Lung (tissue), 12 donors: ENCODE measurements around the gene JAML. TPM values are rescaled to one million over a fixed set of nuclear protein-coding genes. Genes with fewer than 3 reads are reported as not detected.

Source experiments
- ATAC-seq: fragments of 200-7000 bp; cut with Tn5 transposase; one replicate; pipeline ENCODE4 v1.9.1; 2020; ENCODE audit warnings: moderate number of reproducible peaks; ENCODE audit not compliant: insufficient read depth, low FRiP score
- DNase-seq, 3 donors: peaks; one replicate each; pipeline ENCODE4 v3.0.0-alpha.2; 2013 to 2017
- H3K27ac ChIP-seq, 2 donors: one replicate each; pipeline ENCODE4 v1.5.1; 2013; ENCODE audit warnings: mild to moderate bottlenecking in 2 of 2, moderate library complexity in 2 of 2, control low read depth in 1 of 2, inconsistent platforms in 1 of 2, low read depth in 1 of 2, low read length in 1 of 2
- H3K27me3 ChIP-seq, 3 donors: one replicate each; pipeline ENCODE4 v1.5.1; 2013; ENCODE audit warnings: low read length in 2 of 3; ENCODE audit not compliant: control insufficient read depth in 3 of 3, insufficient read depth in 3 of 3
- H3K36me3 ChIP-seq, 4 donors: one replicate each; pipeline ENCODE4 v1.5.1; 2013; ENCODE audit warnings: low read length in 4 of 4, mild to moderate bottlenecking in 1 of 4, moderate library complexity in 1 of 4; ENCODE audit not compliant: control insufficient read depth in 4 of 4, insufficient read depth in 4 of 4
- H3K4me1 ChIP-seq, 5 donors: one replicate each; pipeline ENCODE4 v1.5.1; 2013; ENCODE audit warnings: low read length in 5 of 5, mild to moderate bottlenecking in 2 of 5, moderate library complexity in 1 of 5; ENCODE audit not compliant: control insufficient read depth in 5 of 5, insufficient read depth in 5 of 5
- H3K4me3 ChIP-seq: one replicate; pipeline ENCODE4 v1.5.1; 2013; ENCODE audit warnings: mild to moderate bottlenecking, control low read depth, moderate library complexity
- H3K9ac ChIP-seq, 2 donors: one replicate each; pipeline ENCODE4 v1.5.1; 2013; ENCODE audit warnings: low read length in 2 of 2, control low read depth in 1 of 2; ENCODE audit not compliant: insufficient read depth in 1 of 2
- H3K9me3 ChIP-seq, 4 donors: one replicate each; pipeline ENCODE4 v1.5.1; 2013; ENCODE audit warnings: low read length in 3 of 4, mild to moderate bottlenecking in 1 of 4, moderate library complexity in 1 of 4; ENCODE audit not compliant: control insufficient read depth in 4 of 4, insufficient read depth in 3 of 4
- CTCF ChIP-seq: IDR thresholded peaks from 2 replicates; pipeline ENCODE4 v1.5.1; 2012; ENCODE audit warnings: mild to moderate bottlenecking; ENCODE audit errors: control extremely low read depth, extremely low read depth
- WGBS, 2 donors: extraction: QIAGEN DNeasy Blood & Tissue Kit; methylation state at CpG; one replicate each; pipeline ENCODE4 v1.1.7; 2013; 5-methylcytosine and 5-hydroxymethylcytosine counted together
- polyA plus RNA-seq, 2 donors: library from polyadenylated mRNA; stranded (reverse); fragments of 200-250 nt; gene quantifications; one replicate each; pipeline ENCODE4 v1.2.1, GENCODE V29; 2013
- total RNA-seq, 2 donors: library from RNA; depleted of rRNA in 1 of 2; stranded (reverse); fragments of >200 nt in 1 of 2; gene quantifications; one replicate each; pipeline ENCODE4 v1.2.1, GENCODE V29; 2014 to 2021
- donor health status: control.
- donor health status: control.
- donor health status: Bipolar disorder and iron deficiency.
- donor health status: healthy.
- donor health status: DM: yes; HTN: yes; CAD: no.

JAML gene
- total and polyA plus RNA-seq, 4 donors: 29.3 to 49.1 (median 35.4) TPM

- peaks cover 0 to 39% (median 11%) of the 10 kb centered on the region in 5 donors for H3K4me1 ChIP-seq
- peak overlapping the region in 1 of 2 donors; percentile 20 for H3K27ac ChIP-seq
- 39 to 40% methylated on average over 5 of the region's 5 CpGs for WGBS, 2 donors
- H3K4me3 ChIP-seq: no peak overlapping the region
- peaks cover 0 to 35% (median 18%) of the 10 kb centered on the region in 3 donors for H3K27me3 ChIP-seq
- no peaks in the 10 kb centered on the region for H3K36me3 ChIP-seq
- DNase-seq (peak in 2 of 3 donors; percentile 40 to 50), ATAC-seq (no peak)
- TF ChIP-seq CTCF: no peak
- no peak overlapping the region for H3K9ac ChIP-seq
- H3K9me3 ChIP-seq: no peaks in the 10 kb centered on the region
Observed at GRCh38 chr11:118151431-118151830, 73.4 kb downstream of the JAML start.

- no peak for ATAC-seq
- H3K27ac ChIP-seq: no peak overlapping the region
Observed at GRCh38 chr11:118149493-118149892, 75.3 kb downstream of the JAML start.

GRCh38 chr11:118148856-118149255 lies 76.0 kb downstream of the JAML start:
- no peak overlapping the region for H3K9ac ChIP-seq
- no peaks in the 10 kb centered on the region for H3K36me3 ChIP-seq
- ATAC-seq: no peak
- no peak overlapping the region for H3K4me3 ChIP-seq
- TF ChIP-seq CTCF: no peak
- 89 to 96% methylated on average over 2 of the region's 2 CpGs for WGBS, 2 donors
- no peaks in the 10 kb centered on the region for H3K9me3 ChIP-seq
- DNase-seq: peak; percentile 30 to 56 (median 53)
- H3K27ac ChIP-seq: no peak overlapping the region
- H3K4me1 ChIP-seq: peaks cover 0 to 23% (median 11%) of the 10 kb centered on the region in 5 donors
- H3K27me3 ChIP-seq: peaks cover 0 to 16% (median 4%) of the 10 kb centered on the region in 3 donors

More at GRCh38 chr11:118149493-118149892, 75.3 kb downstream of the JAML start:
- Histone ChIP-seq H3K27me3 (peaks cover 0 to 22% (median 11%) of the 10 kb centered on the region in 3 donors), H3K9me3 (no peaks in the 10 kb centered on the region), H3K4me1 (peaks cover 0 to 23% (median 11%) of the 10 kb centered on the region in 5 donors), H3K36me3 (no peaks in the 10 kb centered on the region), H3K4me3 (no peak overlapping the region), H3K9ac (no peak overlapping the region)
- no peak for TF ChIP-seq CTCF
- no peak for DNase-seq
- 85 to 94% methylated on average over 1 of the region's 1 CpG for WGBS, 2 donors

- H3K36me3 ChIP-seq: no peaks in the 10 kb centered on the region
- 85 to 91% methylated on average over 8 of the region's 8 CpGs for WGBS, 2 donors
- peaks cover 0 to 23% (median 11%) of the 10 kb centered on the region in 5 donors for H3K4me1 ChIP-seq
- H3K9me3 ChIP-seq: no peaks in the 10 kb centered on the region
- no peak overlapping the region for H3K27ac ChIP-seq
- H3K27me3 ChIP-seq: peaks cover 0 to 10% (median 0%) of the 10 kb centered on the region in 3 donors
- TF ChIP-seq CTCF: no peak
- no peak for DNase-seq
- H3K9ac ChIP-seq: no peak overlapping the region
- H3K4me3 ChIP-seq: no peak overlapping the region
- no peak for ATAC-seq
Observed at GRCh38 chr11:118148240-118148639, 76.6 kb downstream of the JAML start.
